ENCODE data around the gene EIF3B.
"Not testable (repeated sequence)": the region's sequence is repeated elsewhere in the genome, so short reads cannot be mapped to it uniquely, and the experiment has no call there.

EIF3B gene

GRCh38 chr7:2326951-2327350 is 27.7 kb upstream of the EIF3B start:
- TF ChIP-seq, protein P1, sequence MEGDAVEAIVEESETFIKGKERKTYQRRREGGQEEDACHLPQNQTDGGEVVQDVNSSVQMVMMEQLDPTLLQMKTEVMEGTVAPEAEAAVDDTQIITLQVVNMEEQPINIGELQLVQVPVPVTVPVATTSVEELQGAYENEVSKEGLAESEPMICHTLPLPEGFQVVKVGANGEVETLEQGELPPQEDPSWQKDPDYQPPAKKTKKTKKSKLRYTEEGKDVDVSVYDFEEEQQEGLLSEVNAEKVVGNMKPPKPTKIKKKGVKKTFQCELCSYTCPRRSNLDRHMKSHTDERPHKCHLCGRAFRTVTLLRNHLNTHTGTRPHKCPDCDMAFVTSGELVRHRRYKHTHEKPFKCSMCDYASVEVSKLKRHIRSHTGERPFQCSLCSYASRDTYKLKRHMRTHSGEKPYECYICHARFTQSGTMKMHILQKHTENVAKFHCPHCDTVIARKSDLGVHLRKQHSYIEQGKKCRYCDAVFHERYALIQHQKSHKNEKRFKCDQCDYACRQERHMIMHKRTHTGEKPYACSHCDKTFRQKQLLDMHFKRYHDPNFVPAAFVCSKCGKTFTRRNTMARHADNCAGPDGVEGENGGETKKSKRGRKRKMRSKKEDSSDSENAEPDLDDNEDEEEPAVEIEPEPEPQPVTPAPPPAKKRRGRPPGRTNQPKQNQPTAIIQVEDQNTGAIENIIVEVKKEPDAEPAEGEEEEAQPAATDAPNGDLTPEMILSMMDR (IDR thresholded peaks at IDR 0.05; ENCODE audit: borderline replicate concordance, insufficient read depth, low read depth, low read length), result no peak
- H3K4me3 ChIP-seq (ENCODE audit: low read depth, low read length), result no peak overlapping the region

DNA sequence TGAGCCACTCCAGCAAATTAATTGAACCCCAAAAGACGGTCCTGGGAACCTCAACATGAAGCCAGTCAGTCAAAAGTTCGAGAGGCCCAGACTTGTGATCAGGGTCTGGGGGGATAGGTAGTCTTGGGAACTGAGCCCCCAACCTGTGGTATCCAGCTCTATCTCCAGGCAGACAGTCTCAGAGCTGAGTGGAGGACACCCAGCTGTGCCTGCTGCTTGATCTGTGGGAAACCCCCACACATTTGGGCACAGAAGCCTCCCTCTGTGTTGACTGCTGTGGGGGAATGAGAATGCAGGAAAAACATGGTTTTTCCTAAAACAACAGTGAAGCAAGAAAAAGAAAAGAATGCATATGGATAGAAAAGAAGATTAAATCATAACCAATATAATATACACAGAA is 24.1 kb upstream of the EIF3B start:
- H3K4me3 ChIP-seq (ENCODE audit: low read depth, low read length), result no peak overlapping the region
- TF ChIP-seq, protein P1 (IDR thresholded peaks at IDR 0.05; ENCODE audit: borderline replicate concordance, insufficient read depth, low read depth, low read length), result no peak

DNA sequence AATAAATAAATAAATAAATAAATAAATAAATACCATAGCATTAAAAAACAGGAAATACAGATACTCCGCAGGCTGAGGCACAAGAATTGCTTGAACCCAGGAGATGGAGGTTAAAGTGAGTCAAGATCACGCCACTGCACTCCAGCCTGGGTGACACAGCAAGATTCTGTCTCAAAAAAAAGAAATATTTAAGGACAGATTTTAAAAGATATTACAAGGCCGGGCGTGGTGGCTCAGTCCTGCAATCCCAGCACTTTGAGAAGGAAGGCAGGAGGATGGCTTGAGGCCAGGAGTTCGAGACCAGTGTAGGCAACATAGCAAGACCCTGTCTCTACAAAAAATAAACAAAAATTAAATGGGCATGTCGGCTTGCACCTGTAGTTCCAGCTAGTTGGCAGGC is 22.9 kb upstream of the EIF3B start:
- TF ChIP-seq, protein P1 (IDR thresholded peaks at IDR 0.05; ENCODE audit: borderline replicate concordance, insufficient read depth, low read depth, low read length), result no peak
- H3K4me3 ChIP-seq (ENCODE audit: low read depth, low read length), result no peak overlapping the region

DNA sequence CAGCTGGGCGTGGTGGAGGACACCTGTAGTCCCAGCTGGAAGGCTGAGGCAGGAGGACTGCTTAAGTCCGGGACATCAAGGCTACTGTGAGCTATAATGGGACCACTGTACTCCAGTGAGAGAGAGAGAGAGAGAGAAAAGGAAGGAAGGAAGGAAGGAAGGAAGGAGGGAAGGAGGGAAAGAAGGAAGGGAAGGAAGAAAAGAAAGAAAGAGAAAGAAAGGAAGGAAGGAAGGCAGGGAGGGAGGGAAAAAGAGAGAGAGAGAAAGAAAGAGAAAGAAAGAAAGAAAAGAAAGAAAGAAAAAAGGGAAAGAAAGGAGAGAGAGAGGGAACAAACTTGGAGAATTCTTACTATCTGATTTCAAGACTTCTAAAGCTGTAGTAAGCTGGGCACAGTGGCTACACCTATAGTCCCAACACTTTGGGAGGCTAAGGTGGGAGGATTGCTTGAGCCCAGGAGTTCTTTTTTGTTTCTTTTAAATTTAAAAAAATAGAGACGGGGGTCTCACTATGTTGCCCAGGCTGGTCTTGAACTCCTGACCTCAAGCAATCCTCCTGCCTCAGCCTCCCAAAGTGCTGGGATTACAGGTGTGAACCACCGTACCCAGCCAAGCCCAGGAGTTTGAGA is 21.9 kb upstream of the EIF3B start:
- not testable (repeated sequence) for H3K4me3 ChIP-seq (ENCODE audit: low read depth, low read length)

GRCh38 chr7:2336626-2337299 is 17.9 kb upstream of the EIF3B start:
- no peak overlapping the region for H3K4me3 ChIP-seq (ENCODE audit: low read depth, low read length)
- TF ChIP-seq, protein P1 (IDR thresholded peaks at IDR 0.05; ENCODE audit: borderline replicate concordance, insufficient read depth, low read depth, low read length), result no peak

DNA sequence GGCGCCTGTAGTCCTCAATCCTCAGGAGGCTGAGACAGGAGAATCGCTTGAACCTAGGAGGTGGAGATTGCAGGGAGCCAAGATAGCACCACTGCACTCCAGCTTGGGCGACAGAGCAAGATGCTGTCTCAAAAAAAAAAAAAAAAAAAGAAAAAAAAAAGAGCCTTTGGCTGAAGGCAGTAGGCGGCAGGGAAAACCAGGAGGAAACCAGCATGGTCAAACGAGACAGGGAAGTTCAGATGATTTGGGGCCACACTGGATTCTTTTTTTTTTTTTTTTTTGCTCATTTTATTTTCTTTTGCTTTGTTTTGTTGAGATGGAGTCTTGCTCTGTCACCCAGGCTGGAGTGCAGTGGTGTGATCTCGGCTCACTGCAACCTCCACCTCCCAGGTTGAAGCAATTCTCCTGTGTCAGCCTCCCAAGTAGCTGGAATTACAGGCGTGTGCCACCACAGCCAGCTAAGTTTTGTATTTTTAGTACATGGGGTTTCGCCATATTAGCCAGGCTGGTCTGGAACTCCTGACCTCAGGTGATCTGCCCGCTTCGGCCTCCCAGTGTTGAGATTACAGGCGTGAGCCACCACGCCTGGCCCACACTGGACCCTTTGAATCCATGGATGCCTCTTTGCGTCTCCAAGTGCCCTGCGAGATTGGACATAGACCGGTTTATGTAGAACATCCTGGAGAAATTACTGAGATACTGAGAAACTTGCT is 7.1 kb upstream of the EIF3B start:
- not testable (repeated sequence) for H3K4me3 ChIP-seq (ENCODE audit: low read depth, low read length)

DNA sequence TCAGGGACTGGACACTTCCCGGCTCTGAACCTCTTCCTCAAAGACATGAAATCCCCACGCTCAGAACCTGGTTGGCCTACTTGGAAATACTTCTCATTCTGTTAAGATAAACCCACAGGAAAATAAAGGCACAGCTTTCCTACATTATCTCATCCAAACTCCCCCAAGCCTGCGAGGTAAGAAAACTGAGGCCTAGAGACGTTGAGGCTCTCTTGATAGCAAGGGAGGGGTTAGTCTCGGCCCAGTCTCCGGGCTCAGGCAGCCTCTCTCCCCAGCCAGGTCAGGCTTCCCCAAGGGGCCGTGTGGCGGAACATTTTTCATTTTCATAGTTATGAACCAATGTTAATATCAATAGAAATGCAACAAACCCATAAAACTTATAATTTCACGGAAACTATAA is 4.6 kb upstream of the EIF3B start:
- TF ChIP-seq, protein P1 (IDR thresholded peaks at IDR 0.05; ENCODE audit: borderline replicate concordance, insufficient read depth, low read depth, low read length), result no peak
- no peak overlapping the region for H3K4me3 ChIP-seq (ENCODE audit: low read depth, low read length)

DNA sequence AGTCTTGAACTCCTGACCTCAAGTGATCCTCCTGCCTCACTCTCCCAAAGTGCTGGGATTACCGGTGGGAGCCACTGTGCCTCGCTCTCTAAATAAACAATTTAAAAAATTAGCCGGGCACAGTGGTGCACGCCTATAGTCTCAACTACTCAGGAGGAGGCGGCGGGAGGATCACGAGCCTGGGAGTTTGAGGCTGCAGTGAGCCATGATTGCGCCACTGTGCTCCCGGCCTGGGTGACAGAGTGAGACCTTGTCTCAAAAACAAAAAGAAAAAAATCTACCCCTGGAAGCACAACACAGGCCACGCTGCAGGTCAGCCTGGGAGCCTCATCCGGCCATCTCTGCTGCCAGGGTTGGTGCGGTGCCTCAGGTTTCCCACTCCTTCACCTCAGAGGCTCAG is 3.8 kb upstream of the EIF3B start:
- TF ChIP-seq, protein P1 (IDR thresholded peaks at IDR 0.05; ENCODE audit: borderline replicate concordance, insufficient read depth, low read depth, low read length), result no peak
- H3K4me3 ChIP-seq (ENCODE audit: low read depth, low read length), result no peak overlapping the region
